NCI-H226 (cell line): ENCODE data around the gene DNMBP.
"Not testable (repeated sequence)": the region's sequence is repeated elsewhere in the genome, so short reads cannot be mapped to it uniquely, and the experiment has no call there.

Experiments used
- DNase-seq: peaks from one replicate; pipeline ENCODE4 v3.0.0-alpha.2; 2015

DNMBP gene

DNA sequence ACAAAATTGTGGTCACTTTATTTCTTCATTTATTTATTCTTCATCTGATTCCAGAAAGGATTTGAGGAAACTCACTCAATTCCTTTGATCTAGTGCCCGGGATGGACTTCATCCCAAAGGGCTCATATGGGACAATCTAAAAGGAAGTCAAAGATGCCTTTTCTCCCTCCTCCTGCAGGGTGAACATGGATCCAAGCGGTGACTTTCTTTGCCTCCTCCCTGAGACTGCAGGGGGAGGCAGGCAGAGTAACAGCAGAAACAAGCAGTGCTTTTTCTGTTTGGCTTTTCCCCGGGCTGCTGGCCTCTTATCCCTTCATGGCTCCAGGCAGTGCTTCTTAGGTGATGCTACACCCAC is 10.0 kb upstream of the DNMBP start:
- DNase-seq = no peak

DNA sequence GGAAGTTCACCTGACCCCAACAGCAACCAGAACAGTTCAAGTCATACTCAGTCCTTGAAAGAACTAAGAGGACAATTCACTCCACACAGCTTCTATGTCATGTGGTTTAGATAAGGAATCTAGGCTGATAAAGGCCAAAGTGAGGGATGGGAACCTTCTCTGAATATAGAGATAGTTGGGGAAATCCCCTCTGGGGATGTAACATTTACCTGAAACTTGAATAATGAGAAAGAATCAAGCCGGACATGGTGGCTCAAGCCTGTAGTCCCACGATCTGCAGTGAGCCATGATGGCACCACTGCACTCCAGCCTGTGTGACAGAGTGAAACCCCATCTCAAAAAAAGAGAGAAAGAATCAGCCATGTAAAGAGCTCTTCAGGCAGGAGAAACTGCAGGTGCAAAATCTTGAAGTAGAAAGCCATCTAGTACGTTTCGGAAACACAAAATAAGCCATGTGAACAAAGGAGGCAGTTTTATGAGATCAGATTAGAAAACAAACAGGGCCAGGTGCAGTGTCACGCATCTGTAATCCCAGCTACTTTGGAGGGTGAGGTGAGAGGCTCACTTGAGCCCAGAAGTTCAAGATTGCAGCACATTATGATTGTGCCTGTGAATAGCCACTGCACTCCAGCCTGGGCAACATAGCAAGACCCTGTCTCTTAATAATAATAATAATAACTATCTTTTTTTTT is 4.5 kb upstream of the DNMBP start:
- DNase-seq = no peak

DNA sequence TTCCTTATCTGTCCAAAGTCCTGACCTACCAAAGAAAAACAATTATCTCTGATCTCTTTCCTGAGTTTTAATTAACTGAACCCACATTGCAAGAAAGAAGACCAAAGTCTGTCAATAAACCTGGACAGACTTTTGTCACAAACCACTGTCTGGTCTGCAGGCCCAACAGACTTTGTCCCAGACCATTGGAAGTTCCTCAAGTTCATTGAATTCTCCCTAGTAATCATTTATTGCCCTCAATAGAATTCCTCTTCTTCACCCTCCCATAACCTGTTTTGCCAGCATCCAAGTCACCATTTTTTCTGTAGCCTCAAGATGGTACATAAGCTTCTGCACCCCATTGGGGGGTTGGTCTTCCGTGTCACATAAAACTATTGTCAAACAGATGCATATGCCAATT is 3.9 kb upstream of the DNMBP start:
- no peak for DNase-seq

DNA sequence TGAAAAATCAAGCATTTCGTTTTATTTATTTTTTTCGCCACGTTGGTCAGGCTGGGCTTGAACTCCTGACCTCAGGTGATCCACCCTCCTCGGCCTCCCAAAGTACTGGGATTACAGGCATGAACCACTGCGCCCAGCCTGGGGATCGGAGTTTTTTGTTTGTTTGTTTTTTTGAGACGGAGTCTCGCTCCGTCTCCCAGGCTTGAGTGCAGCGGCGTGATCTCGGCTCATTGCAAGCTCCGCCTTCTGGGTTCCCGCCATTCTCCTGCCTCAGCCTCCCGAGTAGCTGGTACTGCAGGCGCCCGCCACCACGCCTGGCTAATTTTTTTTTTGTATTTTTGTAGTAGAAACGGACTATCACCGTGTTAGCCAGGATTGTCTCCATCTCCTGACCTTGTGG is 2.2 kb upstream of the DNMBP start:
- not testable (repeated sequence) for DNase-seq

DNA sequence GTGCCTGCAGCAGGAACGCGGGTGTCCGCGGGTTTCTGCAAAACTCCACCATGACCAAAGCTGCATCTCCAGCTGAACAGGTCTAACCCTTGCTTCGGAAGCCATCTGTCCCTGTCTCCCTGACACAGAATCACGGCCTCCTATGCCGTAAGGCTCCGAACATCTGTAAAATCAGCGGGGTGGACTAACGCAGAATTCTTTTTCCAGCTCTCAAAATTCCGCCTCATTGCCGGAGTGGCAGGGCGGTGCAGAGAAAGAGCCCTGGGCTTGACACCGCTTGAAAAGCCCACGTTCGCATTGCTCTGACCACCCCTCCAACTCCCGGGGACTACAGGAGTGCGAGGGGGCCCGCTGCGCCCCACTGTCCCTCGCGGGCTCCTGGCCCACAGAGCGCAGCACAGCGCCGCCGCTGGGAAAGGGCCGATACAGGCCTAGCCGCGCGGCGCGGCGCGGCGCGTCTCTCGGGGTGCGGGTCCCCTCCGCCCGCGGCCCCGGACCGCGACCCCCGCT is 409 bp downstream of the DNMBP start:
- DNase-seq = no peak

DNA sequence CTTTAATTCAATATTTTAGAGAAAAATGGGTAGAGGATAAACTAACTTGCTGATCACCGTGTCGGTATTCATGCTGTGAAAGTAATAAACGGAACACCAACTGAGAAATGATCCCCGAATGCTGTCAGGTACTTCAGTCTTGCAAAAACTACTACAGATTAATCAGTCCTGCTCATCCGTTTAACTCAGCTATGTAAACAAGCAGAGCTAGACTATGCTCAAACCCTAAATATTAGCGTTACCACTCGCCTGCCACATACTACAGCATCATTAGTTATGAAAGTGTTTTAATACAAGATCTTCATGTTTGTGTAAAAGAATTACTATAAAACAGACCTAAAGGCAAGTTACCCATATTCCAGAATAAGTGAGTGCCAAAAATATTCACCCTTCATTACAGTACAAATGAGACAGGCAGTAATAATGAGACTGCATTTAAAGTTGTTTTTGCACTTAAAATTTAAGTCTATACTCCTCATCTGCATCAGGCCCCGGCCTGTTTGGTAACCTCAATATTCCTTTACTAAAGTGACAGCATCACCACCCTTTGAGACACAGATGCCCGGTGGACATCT is 952 bp downstream of the DNMBP start:
- no peak for DNase-seq

DNA sequence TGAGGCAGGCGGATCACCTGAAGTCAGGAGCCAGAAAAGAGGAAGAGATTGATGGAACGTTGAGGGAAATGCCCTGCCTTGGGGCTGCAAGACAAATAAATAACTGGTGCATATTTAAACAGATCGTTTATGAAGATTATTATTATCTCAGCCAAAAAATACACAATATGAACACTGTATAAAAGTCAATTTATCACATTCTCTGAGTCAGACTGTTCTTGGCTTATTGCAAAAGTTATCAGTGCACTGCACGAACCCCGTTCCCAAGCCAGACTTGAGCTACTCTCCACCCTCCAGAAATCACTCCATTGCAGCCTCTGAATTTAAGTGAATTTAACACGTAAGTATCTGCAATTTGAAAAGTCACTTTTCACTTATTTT is 1.6 kb downstream of the DNMBP start:
- peak; percentile 32 for DNase-seq

DNA sequence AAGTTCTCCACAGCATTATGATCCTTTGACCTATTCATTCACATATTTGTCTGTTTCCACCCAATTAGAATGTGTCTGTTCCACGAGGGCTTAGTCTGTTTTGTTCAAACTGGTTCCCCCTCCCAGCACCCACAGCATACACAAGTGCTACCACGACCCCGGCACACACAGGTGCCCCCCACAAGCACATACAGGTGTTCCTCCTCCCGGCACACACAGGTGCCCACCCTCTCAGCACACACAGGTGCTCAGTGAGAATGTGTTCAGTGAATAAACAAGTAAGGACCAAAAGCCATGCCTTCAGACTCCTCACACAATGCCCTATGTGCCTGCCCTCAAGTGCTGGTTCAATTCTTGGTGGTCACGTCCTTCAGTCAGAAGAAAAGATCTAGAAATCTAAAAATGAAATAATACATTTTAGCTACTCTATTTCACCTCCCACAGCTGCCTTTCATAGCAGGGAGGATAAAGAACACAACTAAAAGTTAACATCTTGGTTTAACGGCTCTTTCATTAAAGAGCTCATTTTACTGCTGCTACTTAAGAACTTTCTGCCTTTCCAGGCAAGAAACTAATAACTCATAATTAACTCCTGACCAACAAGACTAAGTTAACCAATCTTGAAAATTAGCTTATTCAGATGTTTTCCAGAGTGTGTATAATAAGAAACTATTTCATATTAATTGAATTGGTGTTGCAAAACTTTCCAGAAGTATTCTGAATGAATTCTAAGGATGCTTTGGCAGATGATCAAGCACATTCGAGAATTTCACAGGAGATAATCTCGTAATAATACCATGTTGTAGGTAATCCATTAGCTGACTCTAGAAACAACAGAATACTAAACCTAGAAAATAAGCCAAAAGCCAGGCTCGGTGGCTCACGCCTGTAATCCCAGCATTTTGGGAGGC is 2.3 kb downstream of the DNMBP start:
- DNase-seq = no peak

DNA sequence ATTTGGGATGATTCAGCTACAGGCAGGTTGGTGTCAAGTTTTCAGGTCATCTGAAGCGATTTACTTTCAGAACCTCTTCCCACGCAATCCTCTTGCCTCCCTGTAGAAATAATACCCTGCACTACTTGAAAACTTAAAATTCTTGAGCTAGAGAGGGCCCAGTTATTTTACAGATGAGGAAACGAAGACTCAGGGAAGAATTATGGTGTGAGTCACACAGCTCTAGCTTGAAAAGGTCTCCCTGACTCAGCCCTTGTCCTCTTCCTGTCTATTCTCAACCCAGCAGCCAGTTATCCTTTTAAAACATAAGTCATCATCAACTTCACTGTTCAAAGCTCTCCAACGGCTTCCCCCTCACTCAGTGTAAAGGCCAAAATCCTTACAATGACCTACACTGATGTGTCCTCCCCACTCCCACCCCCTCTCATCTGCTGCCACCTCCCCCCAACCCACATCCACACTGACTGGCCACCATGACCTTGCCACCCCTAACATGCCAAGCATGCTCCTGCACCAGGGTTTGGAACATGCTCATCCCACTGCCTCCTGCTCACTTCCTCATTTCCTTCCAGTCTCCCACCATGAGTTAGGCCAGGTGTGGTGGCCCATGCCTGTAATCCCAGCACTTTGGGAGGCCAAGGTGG is 3.4 kb downstream of the DNMBP start:
- DNase-seq = peak; percentile 98

DNA sequence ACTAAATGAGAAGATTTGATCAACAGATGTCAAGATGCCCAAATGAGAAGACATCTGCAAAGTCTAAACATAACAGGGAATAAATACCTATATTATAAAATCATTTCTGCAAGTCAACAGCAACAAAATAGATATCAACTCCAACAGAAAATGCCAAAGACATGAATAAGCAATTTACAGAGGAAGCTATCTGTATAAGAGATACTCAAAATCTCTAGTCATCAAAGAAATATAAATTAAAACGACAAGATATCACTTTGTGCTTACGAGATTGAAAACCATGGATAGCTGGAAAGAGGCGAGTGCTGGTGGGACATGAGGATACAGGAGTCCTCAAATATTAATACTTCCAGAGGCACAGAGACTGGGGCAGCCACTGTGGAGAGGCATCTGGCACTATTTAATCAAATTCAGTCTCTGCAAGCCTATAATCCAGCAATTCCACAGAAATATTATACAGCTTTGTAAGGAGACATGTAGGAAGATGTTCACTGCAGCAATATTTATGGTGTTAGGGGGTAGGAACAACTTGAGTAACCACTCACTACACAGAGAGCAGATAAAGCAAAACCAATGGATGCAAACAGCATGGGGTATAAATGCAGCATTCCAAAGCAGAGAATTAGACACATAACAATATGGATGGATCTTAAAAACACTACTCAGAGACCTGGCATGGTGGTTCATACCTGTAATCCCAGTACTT is 4.8 kb downstream of the DNMBP start:
- no peak for DNase-seq

DNA sequence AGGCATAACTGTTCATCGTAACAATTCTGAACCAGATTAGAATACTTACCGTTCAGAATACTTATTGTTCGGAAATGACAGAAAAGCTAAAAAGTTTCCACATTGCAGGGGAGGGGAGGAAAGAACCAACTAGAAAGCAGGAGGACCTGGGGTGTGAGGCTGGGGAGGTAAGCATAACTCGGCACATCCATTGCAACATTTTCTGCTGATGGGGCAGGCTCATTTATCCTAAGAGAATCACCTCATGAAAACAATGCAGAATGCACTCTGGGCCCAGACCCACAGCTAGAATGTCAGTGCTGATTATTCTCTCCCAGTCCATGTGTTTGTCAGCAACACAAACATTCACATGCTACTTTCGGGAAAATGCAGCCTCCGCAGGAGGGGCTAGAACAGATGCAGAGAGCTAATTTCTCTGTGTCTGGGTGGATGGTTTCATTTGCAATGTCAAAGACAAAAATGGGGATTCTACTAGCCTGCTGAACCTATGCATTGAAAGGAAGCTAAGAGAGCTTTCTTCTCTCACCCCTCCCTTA is 9.6 kb downstream of the DNMBP start:
- no peak for DNase-seq

DNA sequence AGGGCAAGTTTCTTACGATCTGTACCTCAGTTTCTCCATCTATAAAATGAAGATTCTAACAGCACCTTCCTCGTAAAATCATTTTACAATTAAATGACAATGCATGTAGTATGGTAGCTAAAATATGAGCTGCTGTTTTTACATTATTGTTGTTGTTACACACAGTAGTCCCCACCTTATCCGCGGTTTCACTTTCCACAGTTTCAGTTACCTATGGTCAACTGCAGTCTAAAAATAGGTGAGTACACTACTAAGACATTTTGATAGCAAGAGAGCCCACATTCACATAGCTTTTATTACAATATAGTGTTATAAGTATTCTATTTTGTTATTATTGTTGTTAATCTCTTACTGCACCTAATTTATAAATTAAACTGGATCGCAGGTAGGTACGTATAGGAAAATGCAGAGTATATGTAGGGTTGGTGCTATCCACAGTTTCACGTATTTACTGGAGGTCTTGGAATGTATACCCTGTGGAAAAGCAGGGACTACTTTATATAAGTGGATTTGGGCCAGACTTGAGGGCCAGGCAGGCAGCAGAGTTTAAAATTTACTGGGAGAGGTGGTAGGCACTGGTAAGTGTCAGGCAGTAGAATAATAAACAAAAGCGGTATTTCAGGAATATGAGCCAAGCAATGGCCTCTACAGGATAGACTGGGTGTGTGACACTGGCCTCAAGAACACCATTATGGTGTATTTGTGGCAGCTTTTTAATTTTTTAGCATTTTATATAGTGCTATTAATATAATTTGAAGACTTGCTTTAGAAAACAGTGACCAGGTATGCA is 10.2 kb downstream of the DNMBP start:
- DNase-seq = no peak

DNA sequence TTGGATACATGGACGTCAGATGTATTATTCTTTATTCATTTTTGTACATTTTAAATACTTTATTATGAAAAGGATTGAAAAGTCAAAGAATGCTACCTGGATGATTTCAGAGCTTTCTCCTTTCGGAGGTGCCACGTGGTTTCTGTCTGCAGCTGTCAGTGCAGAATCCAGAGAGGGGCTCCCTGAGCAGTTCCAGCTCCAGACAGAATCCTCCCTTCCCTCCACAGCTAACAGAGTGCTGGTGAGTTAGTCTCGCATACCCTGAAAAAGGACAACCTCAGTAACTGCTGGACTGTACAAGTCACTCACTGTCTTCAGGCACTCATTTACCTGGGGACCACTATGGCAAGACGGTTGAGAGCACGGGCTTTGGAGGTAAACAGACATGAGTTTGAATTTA is 10.9 kb downstream of the DNMBP start:
- DNase-seq = no peak

DNA sequence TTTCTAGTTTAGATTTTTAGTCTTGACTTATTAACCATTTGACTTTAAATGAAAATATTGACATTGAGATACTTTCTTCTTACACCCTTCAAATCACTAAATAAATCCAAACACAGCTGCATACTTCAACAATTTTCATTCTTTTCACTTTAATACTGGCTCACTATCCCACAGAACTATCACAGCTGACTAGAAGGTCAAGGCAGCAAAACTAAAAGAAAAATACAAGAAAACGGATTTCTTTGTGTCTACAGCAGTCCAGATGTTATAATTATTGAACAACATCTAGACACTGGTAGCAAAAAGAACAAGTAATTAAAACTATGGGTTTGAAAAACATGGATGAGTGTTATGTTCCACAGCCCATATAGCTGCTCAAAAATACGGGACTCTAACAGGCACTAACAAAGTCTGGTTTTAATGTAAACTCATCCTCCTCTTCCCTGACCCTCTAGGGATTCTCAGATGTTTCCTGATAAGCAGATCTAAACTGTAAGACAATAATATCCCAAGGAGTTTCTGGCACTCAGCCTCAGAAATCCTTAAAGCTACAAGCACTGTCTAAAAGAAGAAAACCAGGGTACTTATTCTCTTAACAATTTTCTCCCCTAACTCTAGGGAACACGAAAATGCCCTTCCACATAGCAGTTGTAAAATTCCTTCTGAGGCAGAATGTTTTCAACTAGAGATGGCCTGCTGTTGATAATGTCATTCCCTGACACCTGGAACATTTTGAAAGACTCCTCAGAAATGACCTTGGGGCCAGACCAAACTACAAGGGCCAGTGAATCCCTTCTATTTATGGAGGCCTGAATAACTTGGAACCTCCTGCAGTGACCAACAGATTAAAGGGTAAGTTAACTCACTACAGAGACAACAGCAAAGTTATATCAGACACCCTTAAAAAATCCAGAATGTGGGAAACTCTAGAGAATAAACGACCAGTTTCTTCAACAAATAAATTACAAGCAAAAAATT is 12.8 kb downstream of the DNMBP start:
- no peak for DNase-seq

DNA sequence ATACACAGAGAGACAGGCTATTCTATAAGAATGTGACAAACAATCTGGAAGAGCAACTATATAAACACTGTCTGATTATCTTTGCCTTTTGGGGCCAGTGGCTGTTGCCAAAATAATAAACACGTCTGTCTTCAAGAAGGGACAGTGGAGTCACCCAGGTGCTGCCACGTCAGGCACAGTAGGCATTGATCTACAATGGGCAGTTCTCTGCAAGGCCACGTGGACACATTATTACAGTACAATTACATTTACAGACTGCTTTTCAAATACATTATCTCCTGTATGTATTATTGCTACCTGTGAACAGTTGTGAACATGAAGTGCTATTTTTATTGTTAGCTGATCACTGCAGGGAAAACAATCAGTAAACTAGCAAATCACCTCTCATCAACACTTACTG is 14.0 kb downstream of the DNMBP start:
- DNase-seq = no peak

DNA sequence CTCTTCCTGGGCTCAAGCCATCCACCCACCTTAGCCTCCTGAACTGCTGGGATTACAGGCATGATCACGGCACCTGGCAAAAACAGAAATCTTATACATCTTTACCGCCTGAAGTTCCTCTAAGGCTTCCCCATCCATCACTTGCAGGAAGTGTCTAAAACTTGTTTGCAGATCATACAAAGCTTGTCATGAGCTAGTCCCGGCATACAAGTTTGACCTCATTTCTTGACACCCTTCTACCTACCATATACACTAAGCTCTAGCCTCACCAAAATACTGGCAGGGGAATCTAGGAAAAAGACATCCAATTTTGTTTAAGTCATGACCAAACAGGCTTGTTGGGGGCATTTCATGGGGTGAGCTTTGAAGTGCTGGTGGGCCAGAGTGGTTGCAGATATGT is 14.5 kb downstream of the DNMBP start:
- DNase-seq = no peak

DNA sequence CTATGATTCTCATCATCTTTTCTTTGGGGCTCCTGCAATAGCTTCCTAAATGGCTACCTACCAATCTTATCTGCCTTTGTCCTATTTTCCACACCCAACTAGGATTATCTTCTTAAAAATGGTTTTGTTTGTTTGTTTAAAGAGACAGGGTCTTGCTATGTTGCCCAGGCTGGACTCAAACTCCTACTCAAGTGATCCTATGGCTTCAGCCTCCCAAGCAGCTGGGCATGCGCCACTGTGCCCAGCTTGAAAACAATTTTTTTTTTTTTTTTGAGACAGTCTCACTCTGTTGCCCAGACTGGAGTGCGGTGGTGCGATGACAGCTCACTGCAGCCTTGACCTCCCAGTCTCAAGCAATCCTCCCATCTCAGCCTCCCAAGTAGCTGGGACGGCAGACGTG is 14.9 kb downstream of the DNMBP start:
- DNase-seq = no peak

DNA sequence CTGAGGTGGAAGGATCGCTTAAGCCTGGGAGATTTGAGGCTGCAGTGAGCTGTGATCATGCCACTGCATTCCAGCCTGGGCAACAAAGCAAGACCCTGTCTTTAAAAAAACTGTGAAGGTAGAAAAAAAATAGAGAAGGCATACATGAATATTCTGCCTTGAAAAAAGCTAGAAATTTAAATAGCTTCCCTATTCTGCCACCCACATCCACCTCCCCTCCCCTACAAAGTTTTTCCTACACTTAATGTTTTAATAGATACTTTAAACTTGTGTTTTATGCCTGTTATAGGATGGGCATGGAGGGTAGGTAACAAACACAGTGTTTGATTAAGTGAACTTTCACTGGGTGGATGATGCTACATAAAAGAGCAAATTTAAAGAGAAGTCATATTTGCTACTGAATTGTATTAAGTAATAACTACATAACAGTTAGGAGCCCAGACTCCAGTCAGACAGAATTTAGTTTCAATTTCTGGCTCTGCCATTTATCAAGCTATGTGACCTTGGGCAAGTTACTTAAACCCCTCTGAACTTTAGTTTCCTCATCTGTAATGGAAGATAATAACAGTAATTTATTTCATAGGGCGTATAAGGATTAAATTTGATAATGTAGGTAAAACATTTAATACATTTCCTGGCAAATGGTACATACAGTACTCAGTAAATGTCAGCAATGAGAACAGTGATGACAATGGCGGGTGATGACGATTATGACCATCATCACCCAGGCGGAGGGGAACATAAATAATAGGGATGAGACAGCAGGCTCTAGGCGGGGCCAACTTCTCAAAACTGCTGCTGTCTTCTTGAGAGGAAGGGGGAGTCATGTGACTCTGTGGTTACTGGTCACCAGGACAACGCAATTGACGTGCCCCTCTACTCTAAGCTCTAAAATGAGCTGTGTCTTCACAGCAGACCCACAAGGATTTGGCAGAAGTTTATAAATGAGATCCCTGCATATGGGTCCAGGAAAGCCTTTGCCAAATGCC is 15.8 kb downstream of the DNMBP start:
- no peak for DNase-seq

DNA sequence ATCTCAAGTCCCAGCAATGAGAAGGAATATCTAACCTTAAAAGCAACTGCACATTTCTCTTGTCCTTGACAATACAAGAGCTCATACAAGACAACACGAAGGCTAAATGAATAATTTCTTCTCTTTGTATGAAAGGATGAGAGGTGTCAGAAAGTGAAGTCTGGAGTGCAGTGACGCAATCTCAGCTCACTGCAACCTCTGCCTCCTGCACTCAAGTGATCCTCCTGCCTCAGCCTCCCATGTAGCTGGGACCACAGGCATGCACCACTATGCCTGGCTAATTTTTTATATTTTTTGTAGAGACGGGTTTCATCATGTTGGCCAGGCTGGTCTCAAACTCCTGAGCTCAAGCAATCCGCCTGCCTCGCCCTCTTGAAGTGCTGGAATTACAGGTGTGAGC is 24.1 kb downstream of the DNMBP start:
- not testable (repeated sequence) for DNase-seq
